Activated B cell treated with CpG ODN at 0.5 μM for 24 hours (primary cell): ENCODE data around the gene SPIB. TPM values are rescaled to one million over a fixed set of nuclear protein-coding genes. Genes with fewer than 3 reads are reported as not detected.
A peak's percentile ranks its signal among the peaks of the same experiment; 100 is the strongest.

Source experiments
- ATAC-seq: fragments of 200-7000 bp; cut with Tn5 transposase; one replicate; pipeline ENCODE4 v1.10.0; 2021; ENCODE audit warnings: low read depth, mild to moderate bottlenecking, moderate library complexity
- CTCF ChIA-PET: fragments of 350-600 bp; sonication (Branson Sonifier 250); formaldehyde crosslinking; loops from one replicate; lab custom pipeline; 2021; ENCODE audit warnings: antibody characterized with exemption; lab: Charles Lee
- POLR2A ChIA-PET: fragments of 350-600 bp; sonication (Branson Sonifier 250); formaldehyde crosslinking; loops from one replicate; lab custom pipeline; 2021; ENCODE audit warnings: antibody characterized with exemption; lab: Charles Lee
- DNase-seq: peaks from one replicate; pipeline ENCODE4 v3.0.0; 2022
- H3K27ac Mint-ChIP-seq: one replicate; pipeline ENCODE4 v1.8.0; 2020; ENCODE audit warnings: mixed read lengths
- H3K27me3 Mint-ChIP-seq: one replicate; pipeline ENCODE4 v1.8.0; 2021; ENCODE audit warnings: mixed read lengths
- H3K36me3 Mint-ChIP-seq: one replicate; pipeline ENCODE4 v1.8.0; 2021; ENCODE audit warnings: low read depth, mixed read lengths
- H3K4me1 Mint-ChIP-seq: one replicate; pipeline ENCODE4 v1.8.0; 2021; ENCODE audit warnings: mixed read lengths
- H3K4me3 Mint-ChIP-seq: one replicate; pipeline ENCODE4 v1.8.0; 2020; ENCODE audit warnings: mild to moderate bottlenecking, mixed read lengths
- H3K9me3 Mint-ChIP-seq: one replicate; pipeline ENCODE4 v1.8.0; 2020; ENCODE audit warnings: mixed read lengths
- CTCF ChIP-seq: fragments of 200-600 bp; IDR thresholded peaks from one replicate; pipeline ENCODE4 v1.8.0; 2022; ENCODE audit warnings: antibody characterized with exemption, mild to moderate bottlenecking
- intact Hi-C: fragments of 100-400 bp; cut with micrococcal nuclease; formaldehyde crosslinking; loops from one replicate; pipeline ENCODE4 v1.15.1; 2024
- total RNA-seq: library from RNA; stranded (reverse); gene quantifications from 2 replicates; pipeline ENCODE4 v1.2.3, GENCODE V29; 2022

Gene SPIB
- total RNA-seq, 1 donor from 2014 or later, result 324 TPM

GRCh38 chr19:50414864-50415660 lies 3.7 kb upstream of the SPIB start:
- CTCF ChIA-PET, result interaction anchor here (0.6 to 1.4 kb wide), 14 partner anchors 13 to 267 kb away, joined by 3 to 16 read pairs (median 4); partner anchors contain the start of genes NAPSA, NR1H2 and POLD1
- DNase-seq (peak; percentile 84), ATAC-seq (peak; percentile 32)
- Mint-ChIP-seq H3K27me3 (no peaks in the 10 kb centered on the region), H3K27ac (peak overlapping the region; percentile 95), H3K4me3 (peak overlapping the region; percentile 70), H3K9me3 (no peaks in the 10 kb centered on the region), H3K4me1 (peaks cover 39% of the 10 kb centered on the region), H3K36me3 (peaks cover 19% of the 10 kb centered on the region)
- no peak for TF ChIP-seq CTCF
- intact Hi-C loops, result loop anchor here (1.0 to 2.0 kb wide), 10 partner anchors 16 to 96 kb away; partner anchors contain the start of genes EMC10, GARIN5A, JOSD2 and KCNC3
- POLR2A ChIA-PET, result interaction anchor here (0.6 to 8.4 kb wide), 26 partner anchors 15 to 547 kb away, joined by 3 to 282 read pairs (median 5); partner anchors contain the start of genes JOSD2, KCNC3, MYBPC2 and NR1H2

GRCh38 chr19:50415661-50416033 lies 3.1 kb upstream of the SPIB start:
- Mint-ChIP-seq H3K4me1 (peaks cover 45% of the 10 kb centered on the region), H3K4me3 (peak overlapping the region; percentile 70), H3K27me3 (no peaks in the 10 kb centered on the region), H3K27ac (peak overlapping the region; percentile 95), H3K9me3 (no peaks in the 10 kb centered on the region), H3K36me3 (peaks cover 20% of the 10 kb centered on the region)
- intact Hi-C loops, result loop anchor here (1.0 to 2.0 kb wide), 10 partner anchors 15 to 96 kb away; partner anchors contain the start of genes EMC10, GARIN5A, JOSD2 and KCNC3
- DNase-seq (peak; percentile 95), ATAC-seq (peak; percentile 63)
- no peak for TF ChIP-seq CTCF
- POLR2A ChIA-PET, result interaction anchor here (0.6 to 8.4 kb wide), 26 partner anchors 14 to 548 kb away, joined by 3 to 282 read pairs (median 5); partner anchors contain the start of genes JOSD2, KCNC3, MYBPC2 and NR1H2
- CTCF ChIA-PET, result interaction anchor here (0.6 to 1.4 kb wide), 13 partner anchors 12 to 268 kb away, joined by 3 to 16 read pairs (median 4); partner anchors contain the start of genes NAPSA, NR1H2 and POLD1

GRCh38 chr19:50416034-50416977 lies 2.4 kb upstream of the SPIB start:
- intact Hi-C loops, result no loop called here
- H3K27ac Mint-ChIP-seq, result peak overlapping the region; percentile 95
- POLR2A ChIA-PET, result interaction anchor here (0.7 to 8.4 kb wide), 19 partner anchors 13 to 95 kb away, joined by 3 to 282 read pairs (median 10); partner anchors contain the start of genes JOSD2, KCNC3, MYBPC2 and NR1H2

More at GRCh38 chr19:50416034-50416977, 2.4 kb upstream of the SPIB start:
- H3K36me3 Mint-ChIP-seq, result peaks cover 26% of the 10 kb centered on the region
- CTCF ChIA-PET, result interaction anchor here (0.7 to 1.4 kb wide), 6 partner anchors 44 to 269 kb away, joined by 3 to 16 read pairs (median 6); partner anchors contain the start of gene NAPSA
- H3K9me3 Mint-ChIP-seq, result no peaks in the 10 kb centered on the region
- no peak for TF ChIP-seq CTCF
- ATAC-seq (no peak), DNase-seq (peak; percentile 46)
- peaks cover 51% of the 10 kb centered on the region for H3K4me1 Mint-ChIP-seq
- H3K27me3 Mint-ChIP-seq, result no peaks in the 10 kb centered on the region
- H3K4me3 Mint-ChIP-seq, result peak overlapping the region; percentile 65
